ENCODE measurements around the gene MAP3K9. TPM values are rescaled to one million over a fixed set of nuclear protein-coding genes. Genes with fewer than 3 reads are reported as not detected.

MAP3K9 gene
- total RNA-seq, 1 experiment from 2014 or later: 24.3 TPM

GRCh38 chr14:70803321-70804310 lies 5.7 kb downstream of the MAP3K9 start:
- TF ChIP-seq CTCF (IDR thresholded peaks at IDR 0.05; ENCODE audit: unreplicated experiment): no peak
- H3K27ac Mint-ChIP-seq (ENCODE audit: unreplicated experiment): no peak overlapping the region
- intact Hi-C loops (cut with micrococcal nuclease; ENCODE audit: unreplicated experiment): no loop called here
- H3K4me1 Mint-ChIP-seq (ENCODE audit: low read depth, unreplicated experiment): peaks cover 37% of the 10 kb centered on the region
- no peaks in the 10 kb centered on the region for H3K27me3 Mint-ChIP-seq (ENCODE audit: unreplicated experiment)
- no TSS peak for BruUV-seq (replicated peaks)
- no peaks in the 10 kb centered on the region for H3K9me3 Mint-ChIP-seq (ENCODE audit: low read depth, unreplicated experiment)
- DNase-seq: no peak
- peaks cover 26% of the 10 kb centered on the region for H3K36me3 Mint-ChIP-seq (ENCODE audit: insufficient read depth, unreplicated experiment)
- no peak overlapping the region for H3K4me3 Mint-ChIP-seq (ENCODE audit: low read depth, unreplicated experiment)
- CTCF ChIA-PET: interaction anchor here (0.6 kb wide), 1 partner anchor 27 kb away, joined by 3 read pairs; no protein-coding TSS in a partner anchor

GRCh38 chr14:70802379-70802778 lies 6.9 kb downstream of the MAP3K9 start:
- no peak overlapping the region for H3K4me3 Mint-ChIP-seq (ENCODE audit: low read depth, unreplicated experiment)
- peaks cover 14% of the 10 kb centered on the region for H3K36me3 Mint-ChIP-seq (ENCODE audit: insufficient read depth, unreplicated experiment)

GRCh38 chr14:70801836-70802235 lies 7.5 kb downstream of the MAP3K9 start:
- CTCF ChIA-PET: no interaction called here
- Mint-ChIP-seq H3K27me3 (ENCODE audit: unreplicated experiment) (no peaks in the 10 kb centered on the region), H3K9me3 (ENCODE audit: low read depth, unreplicated experiment) (no peaks in the 10 kb centered on the region), H3K36me3 (ENCODE audit: insufficient read depth, unreplicated experiment) (peaks cover 14% of the 10 kb centered on the region), H3K4me1 (ENCODE audit: low read depth, unreplicated experiment) (peaks cover 29% of the 10 kb centered on the region), H3K27ac (ENCODE audit: unreplicated experiment) (no peak overlapping the region), H3K4me3 (ENCODE audit: low read depth, unreplicated experiment) (no peak overlapping the region)
- no TSS peak for BruUV-seq (replicated peaks)
- intact Hi-C loops (cut with micrococcal nuclease; ENCODE audit: unreplicated experiment): no loop called here
- no peak for DNase-seq
- no peak for TF ChIP-seq CTCF (IDR thresholded peaks at IDR 0.05; ENCODE audit: unreplicated experiment)

More at GRCh38 chr14:70802379-70802778, 6.9 kb downstream of the MAP3K9 start:
- intact Hi-C loops (cut with micrococcal nuclease; ENCODE audit: unreplicated experiment): no loop called here
- H3K27ac Mint-ChIP-seq (ENCODE audit: unreplicated experiment): no peak overlapping the region
- BruUV-seq (replicated peaks): no TSS peak
- peaks cover 32% of the 10 kb centered on the region for H3K4me1 Mint-ChIP-seq (ENCODE audit: low read depth, unreplicated experiment)
- no peak for TF ChIP-seq CTCF (IDR thresholded peaks at IDR 0.05; ENCODE audit: unreplicated experiment)
- CTCF ChIA-PET: no interaction called here
- H3K27me3 Mint-ChIP-seq (ENCODE audit: unreplicated experiment): no peaks in the 10 kb centered on the region
- no peaks in the 10 kb centered on the region for H3K9me3 Mint-ChIP-seq (ENCODE audit: low read depth, unreplicated experiment)
- DNase-seq: no peak

GRCh38 chr14:70796551-70796950 lies 12.8 kb downstream of the MAP3K9 start:
- CTCF ChIA-PET: no interaction called here
- H3K9me3 Mint-ChIP-seq (ENCODE audit: low read depth, unreplicated experiment): no peaks in the 10 kb centered on the region
- no peak overlapping the region for H3K27ac Mint-ChIP-seq (ENCODE audit: unreplicated experiment)
- peaks cover 25% of the 10 kb centered on the region for H3K36me3 Mint-ChIP-seq (ENCODE audit: insufficient read depth, unreplicated experiment)
- no peak for DNase-seq
- no peak overlapping the region for H3K4me3 Mint-ChIP-seq (ENCODE audit: low read depth, unreplicated experiment)
- intact Hi-C loops (cut with micrococcal nuclease; ENCODE audit: unreplicated experiment): no loop called here
- BruUV-seq (replicated peaks): no TSS peak
- no peak for TF ChIP-seq CTCF (IDR thresholded peaks at IDR 0.05; ENCODE audit: unreplicated experiment)
- H3K4me1 Mint-ChIP-seq (ENCODE audit: low read depth, unreplicated experiment): peaks cover 11% of the 10 kb centered on the region
- no peaks in the 10 kb centered on the region for H3K27me3 Mint-ChIP-seq (ENCODE audit: unreplicated experiment)

Measured in Calu3 (cell line).